CD4-positive, alpha-beta T cell (primary cell): ENCODE data around the gene PRPF40A. TPM values are rescaled to one million over a fixed set of nuclear protein-coding genes. Genes with fewer than 3 reads are reported as not detected.
A peak's percentile ranks its signal among the peaks of the same experiment; 100 is the strongest.

Source experiments
- ATAC-seq: fragments of 200-7000 bp; cut with Tn5 transposase; one replicate; pipeline ENCODE4 v1.10.0; 2022; ENCODE audit warnings: mild to moderate bottlenecking; ENCODE audit not compliant: poor library complexity
- CTCF ChIA-PET: fragments of 350-600 bp; sonication (Branson Sonifier 250); formaldehyde crosslinking; loops from one replicate; lab custom pipeline; 2021; ENCODE audit warnings: antibody characterized with exemption, inconsistent platforms; lab: Charles Lee
- POLR2A ChIA-PET: fragments of 350-600 bp; sonication (Branson Sonifier 250); formaldehyde crosslinking; loops from one replicate; lab custom pipeline; 2021; ENCODE audit warnings: antibody characterized with exemption, inconsistent platforms; lab: Charles Lee
- DNase-seq, 14 experiments: peaks; one replicate each; pipeline ENCODE4 v3.0.0-alpha.2; 2013 to 2020; ENCODE audit warnings: mixed read lengths in 2 of 14
- H3K27ac ChIP-seq, 2 donors: one replicate each; pipeline versions ENCODE4 v1.5.1 to v1.7.0; 2013; ENCODE audit warnings: low read length in 2 of 2, low read depth in 1 of 2, mild to moderate bottlenecking in 1 of 2
- H3K27me3 ChIP-seq, 2 experiments: 1 replicate in 1 of 2; 2 replicates in 1 of 2; pipeline versions ENCODE4 v1.6.1 to v1.7.0; 2013; ENCODE audit warnings: low read length in 2 of 2, control low read depth in 1 of 2, mild to moderate bottlenecking in 1 of 2, moderate library complexity in 1 of 2; ENCODE audit not compliant: insufficient read depth in 2 of 2, control insufficient read depth in 1 of 2
- H3K36me3 ChIP-seq: one replicate; pipeline ENCODE4 v1.6.1; 2013; ENCODE audit warnings: low read length, control low read depth; ENCODE audit not compliant: insufficient read depth
- H3K4me1 ChIP-seq: one replicate; pipeline ENCODE4 v1.6.1; 2013; ENCODE audit warnings: low read length, control low read depth; ENCODE audit not compliant: insufficient read depth
- H3K4me3 ChIP-seq: one replicate; pipeline ENCODE4 v1.5.1; 2013; ENCODE audit warnings: mild to moderate bottlenecking, low read length, moderate library complexity
- H3K9me3 ChIP-seq, 2 experiments: 1 replicate in 1 of 2; 2 replicates in 1 of 2; pipeline versions ENCODE4 v1.6.1 to v1.7.0; 2013; ENCODE audit warnings: low read length in 2 of 2, mild to moderate bottlenecking in 2 of 2, control low read depth in 1 of 2, moderate library complexity in 1 of 2; ENCODE audit not compliant: control insufficient read depth in 1 of 2, insufficient read depth in 1 of 2
- H3K27ac Mint-ChIP-seq: one replicate; pipeline ENCODE4 v1.8.0; 2020; ENCODE audit warnings: mixed read lengths
- H3K27me3 Mint-ChIP-seq: one replicate; pipeline ENCODE4 v1.8.0; 2021; ENCODE audit warnings: mixed read lengths
- H3K36me3 Mint-ChIP-seq: one replicate; pipeline ENCODE4 v1.8.0; 2021; ENCODE audit warnings: low read depth, mixed read lengths
- H3K4me1 Mint-ChIP-seq: one replicate; pipeline ENCODE4 v1.8.0; 2021; ENCODE audit warnings: low read depth, mixed read lengths
- H3K4me3 Mint-ChIP-seq: one replicate; pipeline ENCODE4 v1.8.0; 2020; ENCODE audit warnings: mild to moderate bottlenecking, mixed read lengths
- H3K9me3 Mint-ChIP-seq: one replicate; pipeline ENCODE4 v1.8.0; 2020; ENCODE audit warnings: mixed read lengths
- CTCF ChIP-seq: fragments of 200-600 bp; IDR thresholded peaks from one replicate; pipeline ENCODE4 v1.8.0; 2022; ENCODE audit warnings: antibody characterized with exemption, mild to moderate bottlenecking
- intact Hi-C, 2 experiments: fragments of 100-400 bp; cut with DNase I in 1 of 2; cut with micrococcal nuclease in 1 of 2; formaldehyde crosslinking; loops; one replicate each; pipeline versions ENCODE4 v1.15.1 to v1.9.0; 2023 to 2025; cut with DNase I, micrococcal nuclease
- total RNA-seq, 174 experiments: library from RNA in 2 of 174; stranded (reverse) in 2 of 174; gene quantifications; one replicate each; pipeline ENCODE4 v1.2.3 and lab custom pipeline; 2021 to 2026

PRPF40A gene
- total RNA-seq, 2 experiments from 2014 or later, result 146 to 148 TPM

- Histone ChIP-seq H3K36me3 (peaks cover 19% of the 10 kb centered on the region), H3K27ac (no peak overlapping the region), H3K4me1 (no peaks in the 10 kb centered on the region), H3K4me3 (no peak overlapping the region), H3K9me3 (no peaks in the 10 kb centered on the region), H3K27me3 (no peaks in the 10 kb centered on the region)
- POLR2A ChIA-PET, result no interaction called here
- no peaks in the 10 kb centered on the region for H3K27me3 Mint-ChIP-seq
- CTCF ChIA-PET, result no interaction called here
- TF ChIP-seq CTCF, result no peak
- H3K36me3 Mint-ChIP-seq, result peaks cover 38% of the 10 kb centered on the region
- ATAC-seq (no peak), DNase-seq (no peak)
- intact Hi-C loops, result no loop called here
- H3K9me3 Mint-ChIP-seq, result no peaks in the 10 kb centered on the region
- H3K27ac Mint-ChIP-seq, result no peak overlapping the region
- no peaks in the 10 kb centered on the region for H3K4me1 Mint-ChIP-seq
- no peak overlapping the region for H3K4me3 Mint-ChIP-seq
Measured at GRCh38 chr2:152649997-152650396, 67.3 kb downstream of the PRPF40A start.

- TF ChIP-seq CTCF, result no peak
- POLR2A ChIA-PET, result interaction anchor here (0.7 kb wide), 1 partner anchor 28 kb away, joined by 3 read pairs; no protein-coding TSS in a partner anchor
- CTCF ChIA-PET, result interaction anchor here (0.6 to 2.6 kb wide), 3 partner anchors 13 to 710 kb away, joined by 3 to 6 read pairs (median 3); no protein-coding TSS in a partner anchor
- Histone ChIP-seq H3K27ac (no peak overlapping the region), H3K4me3 (no peak overlapping the region), H3K4me1 (no peaks in the 10 kb centered on the region), H3K9me3 (no peaks in the 10 kb centered on the region), H3K36me3 (peaks cover 7% of the 10 kb centered on the region), H3K27me3 (no peaks in the 10 kb centered on the region)
- ATAC-seq, result no peak
- no peak for DNase-seq
- Mint-ChIP-seq H3K9me3 (no peaks in the 10 kb centered on the region), H3K4me1 (no peaks in the 10 kb centered on the region), H3K36me3 (peaks cover 23% of the 10 kb centered on the region), H3K27me3 (no peaks in the 10 kb centered on the region), H3K27ac (peak overlapping the region; percentile 51), H3K4me3 (no peak overlapping the region)
- intact Hi-C loops, result no loop called here
Measured at GRCh38 chr2:152648336-152648735, 68.9 kb downstream of the PRPF40A start.

GRCh38 chr2:152647552-152647951 is 69.7 kb downstream of the PRPF40A start:
- POLR2A ChIA-PET, result interaction anchor here (0.7 kb wide), 1 partner anchor 28 kb away, joined by 3 read pairs; no protein-coding TSS in a partner anchor
- peaks cover 17% of the 10 kb centered on the region for H3K36me3 Mint-ChIP-seq
- H3K4me1 Mint-ChIP-seq, result no peaks in the 10 kb centered on the region
- DNase-seq (no peak), ATAC-seq (no peak)
- Histone ChIP-seq H3K4me1 (no peaks in the 10 kb centered on the region), H3K9me3 (no peaks in the 10 kb centered on the region), H3K27me3 (no peaks in the 10 kb centered on the region), H3K36me3 (peaks cover 3% of the 10 kb centered on the region), H3K27ac (no peak overlapping the region), H3K4me3 (no peak overlapping the region)
- H3K27ac Mint-ChIP-seq, result peak overlapping the region; percentile 51
- no peaks in the 10 kb centered on the region for H3K27me3 Mint-ChIP-seq
- CTCF ChIA-PET, result interaction anchor here (2.6 kb wide), 1 partner anchor 12 kb away, joined by 6 read pairs; no protein-coding TSS in a partner anchor
- H3K4me3 Mint-ChIP-seq, result no peak overlapping the region
- intact Hi-C loops, result no loop called here
- H3K9me3 Mint-ChIP-seq, result no peaks in the 10 kb centered on the region
- TF ChIP-seq CTCF, result no peak
